ENCODE measurements around the gene STON2. TPM values are rescaled to one million over a fixed set of nuclear protein-coding genes. Genes with fewer than 3 reads are reported as not detected.
A peak's percentile ranks its signal among the peaks of the same experiment; 100 is the strongest.

The STON2 gene
- total RNA-seq, 1 donor from 2014 or later: 12.0 TPM

GRCh38 chr14:81429028-81429427 is 28.9 kb upstream of the STON2 start:
- ATAC-seq (ENCODE audit: poor library complexity) (no peak), DNase-seq (no peak)
- intact Hi-C loops (cut with DNase I): no loop called here

DNA sequence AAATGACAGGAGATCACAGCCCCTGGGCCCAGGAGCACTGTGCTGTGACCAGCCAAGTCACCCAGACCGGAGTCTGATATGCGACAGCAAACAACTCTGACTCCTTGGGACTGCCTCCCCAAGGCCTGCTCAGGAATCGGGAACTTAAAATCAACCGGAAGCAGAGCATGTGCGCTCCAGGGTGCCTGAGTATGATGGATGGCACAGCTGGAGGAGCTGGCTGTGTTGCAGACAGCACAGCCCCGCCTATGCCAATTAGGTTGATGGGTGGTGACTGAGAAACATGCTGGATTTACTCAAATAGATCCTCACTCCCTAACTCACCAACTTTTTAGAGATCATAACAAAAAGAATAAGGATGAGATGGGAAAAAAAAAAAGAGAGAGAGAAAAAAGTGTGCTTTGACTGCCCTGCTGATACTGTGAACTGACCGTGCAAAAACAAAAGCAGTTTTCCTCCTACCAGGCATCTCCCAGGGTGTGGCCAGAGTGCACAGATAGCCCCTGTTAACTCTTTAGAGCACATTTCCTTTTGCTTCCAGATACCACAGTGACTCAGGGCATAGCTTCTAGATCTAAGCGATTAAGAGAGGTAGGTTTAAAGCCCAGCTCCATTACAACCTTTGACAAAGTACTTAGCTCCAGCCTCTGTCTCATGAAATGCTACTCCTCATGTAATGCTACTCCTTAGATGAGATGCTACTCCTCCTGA is 27.4 kb upstream of the STON2 start:
- ATAC-seq (ENCODE audit: poor library complexity): peak; percentile 44
- DNase-seq: peak; percentile 58
- intact Hi-C loops (cut with DNase I): no loop called here

DNA sequence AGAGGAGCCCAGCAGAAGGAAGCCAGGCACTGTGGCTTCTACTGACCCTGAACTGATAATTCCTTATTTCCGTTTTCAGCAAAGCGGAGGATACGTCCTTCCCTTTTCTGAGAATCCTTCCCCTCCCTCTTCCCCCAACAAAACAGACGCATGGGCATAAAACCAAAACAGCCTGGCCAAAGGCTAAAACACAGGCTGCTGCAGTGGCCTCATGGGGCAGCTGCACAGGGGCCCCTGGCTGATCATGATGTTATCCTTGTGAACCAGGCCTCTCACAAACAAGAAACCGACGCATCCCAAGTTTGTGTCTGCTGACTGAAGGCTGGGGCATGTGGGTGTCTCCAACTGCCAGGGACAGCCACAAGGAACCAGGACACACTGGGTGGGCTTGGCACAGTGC is 23.4 kb upstream of the STON2 start:
- intact Hi-C loops (cut with DNase I): no loop called here
- ATAC-seq (ENCODE audit: poor library complexity) (peak; percentile 88), DNase-seq (peak; percentile 72)

- intact Hi-C loops (cut with DNase I): no loop called here
- DNase-seq (no peak), ATAC-seq (ENCODE audit: poor library complexity) (no peak)
Observed at GRCh38 chr14:81418057-81418790, 18.1 kb upstream of the STON2 start.

GRCh38 chr14:81416981-81417380 is 16.9 kb upstream of the STON2 start:
- ATAC-seq (ENCODE audit: poor library complexity): no peak
- intact Hi-C loops (cut with DNase I): no loop called here

DNA sequence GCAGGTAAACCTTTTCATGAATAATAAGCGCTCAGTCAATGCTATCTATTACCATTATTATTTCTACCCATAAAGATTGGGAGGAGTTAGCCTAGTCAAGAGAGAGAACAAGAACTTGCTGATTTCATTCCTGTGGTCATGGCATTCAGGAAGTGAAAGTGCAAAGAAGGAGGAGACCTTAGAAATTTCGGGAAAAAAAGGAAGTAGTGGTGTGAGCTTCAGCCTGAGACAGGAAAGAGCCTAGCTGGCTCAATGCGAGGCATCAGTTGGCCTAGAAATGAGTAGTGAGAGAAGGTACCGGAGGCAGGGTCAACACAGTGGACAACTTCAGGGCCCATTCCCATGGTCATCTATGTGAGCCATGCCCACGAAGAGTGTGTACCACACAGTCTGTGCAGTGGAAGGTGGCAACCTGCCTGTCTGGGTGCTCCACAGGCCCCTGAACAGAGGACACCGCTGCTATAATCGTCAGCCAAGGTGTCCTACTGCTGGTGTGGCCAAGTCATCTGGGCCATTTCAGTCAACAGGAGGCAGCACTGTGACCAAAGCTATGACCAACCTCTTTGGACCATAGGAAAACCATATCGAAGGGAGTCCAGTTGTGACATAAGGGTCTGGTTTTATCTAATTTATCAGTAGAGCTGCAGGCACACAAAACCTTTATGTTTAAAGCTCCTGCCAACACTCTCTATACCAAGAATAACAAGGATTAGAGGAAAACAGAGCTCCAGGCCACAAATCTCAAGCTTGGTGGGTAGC is 16.2 kb upstream of the STON2 start:
- ATAC-seq (ENCODE audit: poor library complexity) (peak; percentile 63), DNase-seq (no peak)
- intact Hi-C loops (cut with DNase I): no loop called here

More at GRCh38 chr14:81416981-81417380, 16.9 kb upstream of the STON2 start:
- no peak for DNase-seq

- peak; percentile 18 for ATAC-seq (ENCODE audit: poor library complexity)
- no peak for DNase-seq
- intact Hi-C loops (cut with DNase I): no loop called here
Observed at GRCh38 chr14:81415781-81416180, 15.7 kb upstream of the STON2 start.

GRCh38 chr14:81414123-81414522 is 14.0 kb upstream of the STON2 start:
- ATAC-seq (ENCODE audit: poor library complexity): no peak
- DNase-seq: no peak
- intact Hi-C loops (cut with DNase I): no loop called here

DNA sequence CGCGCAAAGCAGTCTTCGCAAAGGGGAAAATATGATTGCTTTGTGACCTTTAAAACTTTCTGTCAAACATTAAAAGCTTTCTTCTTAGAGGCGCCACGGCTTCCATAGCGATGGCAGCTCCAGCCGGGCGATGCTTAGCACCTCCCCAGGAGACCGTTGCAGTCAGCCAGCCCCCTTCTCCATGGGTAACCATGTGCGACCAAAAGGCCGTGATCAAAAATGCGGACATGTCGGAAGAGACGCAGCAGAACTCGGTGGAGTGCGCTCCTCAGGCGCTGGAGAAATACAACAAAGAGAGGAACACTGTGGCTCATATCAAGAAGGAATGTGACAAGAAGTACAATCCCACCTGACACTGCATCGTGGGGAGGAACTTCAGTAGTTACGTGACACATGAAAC is 12.7 kb upstream of the STON2 start:
- intact Hi-C loops (cut with DNase I): no loop called here
- no peak for ATAC-seq (ENCODE audit: poor library complexity)

DNA sequence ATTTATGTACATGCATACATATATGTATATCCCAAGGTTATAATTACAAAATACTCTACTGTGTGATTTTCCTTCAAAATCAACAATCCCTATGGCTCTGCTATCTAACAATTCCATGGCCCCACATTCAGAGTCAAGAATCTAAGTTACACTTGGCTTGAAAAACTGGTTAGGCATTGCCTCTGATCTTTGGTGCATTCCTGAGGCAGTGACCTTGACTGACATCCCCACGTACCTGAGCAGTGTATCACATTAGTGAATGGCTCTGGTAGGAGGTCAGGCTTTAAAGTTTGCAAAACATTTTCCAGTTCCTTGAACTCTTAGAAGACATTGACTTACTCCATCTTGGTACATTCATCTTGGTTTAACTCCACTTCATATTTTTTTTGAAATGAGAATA is 8.5 kb upstream of the STON2 start:
- intact Hi-C loops (cut with DNase I): no loop called here
- DNase-seq (no peak), ATAC-seq (ENCODE audit: poor library complexity) (no peak)

More for the DNA sequence above, 12.7 kb upstream of the STON2 start:
- DNase-seq: no peak

DNA sequence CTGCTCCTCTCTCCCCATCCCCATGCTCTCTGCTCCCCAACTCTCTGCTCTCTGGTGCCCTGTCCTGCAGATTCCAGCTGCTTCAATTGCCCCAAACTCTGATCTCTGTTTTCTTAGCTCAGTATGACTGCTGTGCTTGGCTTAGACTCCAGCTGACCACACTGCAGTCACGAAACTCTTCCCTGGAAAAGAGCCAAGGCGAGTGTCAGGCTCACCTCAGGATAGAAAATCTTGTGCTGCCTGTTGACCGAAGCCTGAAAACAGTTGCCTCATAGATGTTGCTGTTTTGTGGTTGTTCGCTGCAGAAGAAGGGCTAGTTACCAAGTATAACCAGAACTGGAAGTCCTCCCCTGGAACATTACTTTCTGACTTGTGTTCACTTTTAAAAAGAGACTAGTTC is 6.7 kb upstream of the STON2 start:
- ATAC-seq (ENCODE audit: poor library complexity): no peak
- intact Hi-C loops (cut with DNase I): no loop called here

GRCh38 chr14:81402123-81402495 is 2.0 kb upstream of the STON2 start:
- ATAC-seq (ENCODE audit: poor library complexity): no peak
- DNase-seq: no peak
- intact Hi-C loops (cut with DNase I): no loop called here

More for the DNA sequence above, 6.7 kb upstream of the STON2 start:
- no peak for DNase-seq

- peak; percentile 36 for ATAC-seq (ENCODE audit: poor library complexity)
- intact Hi-C loops (cut with DNase I): no loop called here
Observed at GRCh38 chr14:81401420-81402122, 1.4 kb upstream of the STON2 start.

GRCh38 chr14:81400852-81401251 is 728 bp upstream of the STON2 start:
- ATAC-seq (ENCODE audit: poor library complexity) (peak; percentile 76), DNase-seq (peak; percentile 68)
- intact Hi-C loops (cut with DNase I): no loop called here

More at GRCh38 chr14:81401420-81402122, 1.4 kb upstream of the STON2 start:
- no peak for DNase-seq

DNA sequence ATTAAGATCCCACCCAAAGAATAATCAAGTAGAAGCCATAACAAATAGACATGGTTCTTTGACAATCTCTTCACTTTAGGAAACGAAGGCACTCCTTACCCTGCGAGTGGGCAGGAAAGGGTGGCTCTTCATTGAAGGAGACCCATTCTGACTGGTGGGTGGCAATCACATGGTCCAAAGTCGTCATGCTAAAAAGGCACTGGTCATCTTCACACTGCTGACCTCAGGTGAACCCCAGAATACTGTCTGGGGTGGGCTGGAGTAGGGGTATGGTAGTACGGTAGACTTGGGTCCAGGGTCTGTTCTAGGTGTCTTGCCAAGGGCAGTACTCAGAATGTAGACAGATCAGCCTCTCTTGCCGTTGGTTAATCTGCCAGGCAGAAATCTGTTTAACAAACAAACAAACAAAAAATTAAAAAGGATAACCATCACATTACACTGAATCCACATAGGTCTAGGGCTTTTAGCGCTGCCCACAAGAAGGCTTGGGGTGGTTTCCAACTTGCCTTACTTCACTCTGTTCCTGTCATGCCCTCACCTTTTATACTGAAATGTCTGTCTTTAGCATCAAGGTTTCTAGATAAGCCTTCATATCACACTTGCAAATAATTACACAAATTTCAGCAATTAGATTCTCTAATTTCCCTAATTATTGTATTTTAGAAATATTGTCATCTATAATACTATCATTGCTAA is 1.8 kb downstream of the STON2 start:
- ATAC-seq (ENCODE audit: poor library complexity) (no peak), DNase-seq (no peak)
- intact Hi-C loops (cut with DNase I): no loop called here

- no peak for ATAC-seq (ENCODE audit: poor library complexity)
- no peak for DNase-seq
- intact Hi-C loops (cut with DNase I): no loop called here
Observed at GRCh38 chr14:81396113-81396512, 4.0 kb downstream of the STON2 start.

DNA sequence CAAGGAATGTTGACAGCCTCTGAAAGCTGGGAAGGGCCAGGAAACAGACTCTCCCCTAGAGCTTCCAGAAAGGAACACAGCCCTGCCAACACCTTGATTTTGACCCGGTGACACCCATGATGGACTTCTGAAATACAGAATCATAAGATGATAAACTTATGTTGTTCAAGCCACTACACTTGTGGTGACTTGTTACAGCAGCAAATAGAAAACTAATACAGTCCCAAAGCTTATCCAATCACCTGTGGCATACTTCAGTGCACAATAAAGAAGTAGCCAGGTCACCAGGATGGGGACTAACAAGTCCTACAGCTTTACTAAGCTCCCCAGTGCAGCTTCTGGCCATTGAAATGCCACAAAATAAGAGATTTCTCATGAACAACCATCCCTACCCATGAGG is 5.4 kb downstream of the STON2 start:
- intact Hi-C loops (cut with DNase I): no loop called here
- no peak for DNase-seq
- no peak for ATAC-seq (ENCODE audit: poor library complexity)

DNA sequence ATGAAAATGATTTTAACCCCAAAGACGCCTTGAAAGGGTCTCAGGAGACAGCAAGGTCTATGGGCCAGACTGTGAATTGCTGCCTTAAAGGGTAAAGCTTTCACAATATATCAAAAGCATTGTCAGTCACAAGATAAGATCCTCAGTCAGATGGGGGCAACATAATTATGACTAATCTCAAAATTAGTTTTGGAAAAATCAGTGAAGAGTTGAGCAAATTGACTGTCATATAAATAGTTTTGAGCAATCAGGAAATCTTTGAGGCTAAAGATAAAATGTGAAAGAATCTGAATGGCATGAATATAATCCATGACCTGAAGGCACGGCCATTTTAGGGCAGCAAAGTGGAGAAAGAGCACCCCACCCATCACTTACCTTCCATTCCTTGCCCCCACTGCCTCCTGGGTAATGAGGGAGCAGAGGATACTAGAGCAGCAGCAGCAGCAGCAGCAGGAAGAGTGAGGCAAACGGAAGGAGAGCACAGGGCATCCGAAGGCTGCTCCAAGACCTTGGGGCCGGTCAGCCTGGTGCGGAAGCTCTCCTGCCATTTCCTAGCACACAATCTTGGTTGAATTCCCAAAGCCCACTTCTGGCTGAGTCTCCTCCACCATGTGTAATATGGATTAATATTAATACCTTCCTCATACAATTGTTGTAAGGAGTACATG is 7.0 kb downstream of the STON2 start:
- DNase-seq (no peak), ATAC-seq (ENCODE audit: poor library complexity) (no peak)
- intact Hi-C loops (cut with DNase I): no loop called here
